Glomerular visceral epithelial cell (primary cell): ENCODE measurements around the gene TECTA.

Source experiments
- DNase-seq: peaks from one replicate; pipeline ENCODE4 v3.0.0-alpha.2; 2016; ENCODE audit errors: extremely low spot score

TECTA gene, protein sequence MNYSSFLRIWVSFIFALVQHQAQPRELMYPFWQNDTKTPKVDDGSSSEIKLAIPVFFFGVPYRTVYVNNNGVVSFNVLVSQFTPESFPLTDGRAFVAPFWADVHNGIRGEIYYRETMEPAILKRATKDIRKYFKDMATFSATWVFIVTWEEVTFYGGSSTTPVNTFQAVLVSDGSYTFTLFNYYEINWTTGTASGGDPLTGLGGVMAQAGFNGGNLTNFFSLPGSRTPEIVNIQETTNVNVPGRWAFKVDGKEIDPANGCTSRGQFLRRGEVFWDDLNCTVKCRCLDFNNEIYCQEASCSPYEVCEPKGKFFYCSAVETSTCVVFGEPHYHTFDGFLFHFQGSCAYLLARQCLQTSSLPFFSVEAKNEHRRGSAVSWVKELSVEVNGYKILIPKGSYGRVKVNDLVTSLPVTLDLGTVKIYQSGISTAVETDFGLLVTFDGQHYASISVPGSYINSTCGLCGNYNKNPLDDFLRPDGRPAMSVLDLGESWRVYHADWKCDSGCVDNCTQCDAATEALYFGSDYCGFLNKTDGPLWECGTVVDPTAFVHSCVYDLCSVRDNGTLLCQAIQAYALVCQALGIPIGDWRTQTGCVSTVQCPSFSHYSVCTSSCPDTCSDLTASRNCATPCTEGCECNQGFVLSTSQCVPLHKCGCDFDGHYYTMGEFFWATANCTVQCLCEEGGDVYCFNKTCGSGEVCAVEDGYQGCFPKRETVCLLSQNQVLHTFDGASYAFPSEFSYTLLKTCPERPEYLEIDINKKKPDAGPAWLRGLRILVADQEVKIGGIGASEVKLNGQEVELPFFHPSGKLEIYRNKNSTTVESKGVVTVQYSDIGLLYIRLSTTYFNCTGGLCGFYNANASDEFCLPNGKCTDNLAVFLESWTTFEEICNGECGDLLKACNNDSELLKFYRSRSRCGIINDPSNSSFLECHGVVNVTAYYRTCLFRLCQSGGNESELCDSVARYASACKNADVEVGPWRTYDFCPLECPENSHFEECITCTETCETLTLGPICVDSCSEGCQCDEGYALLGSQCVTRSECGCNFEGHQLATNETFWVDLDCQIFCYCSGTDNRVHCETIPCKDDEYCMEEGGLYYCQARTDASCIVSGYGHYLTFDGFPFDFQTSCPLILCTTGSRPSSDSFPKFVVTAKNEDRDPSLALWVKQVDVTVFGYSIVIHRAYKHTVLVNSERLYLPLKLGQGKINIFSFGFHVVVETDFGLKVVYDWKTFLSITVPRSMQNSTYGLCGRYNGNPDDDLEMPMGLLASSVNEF (N-terminal part only)

DNA sequence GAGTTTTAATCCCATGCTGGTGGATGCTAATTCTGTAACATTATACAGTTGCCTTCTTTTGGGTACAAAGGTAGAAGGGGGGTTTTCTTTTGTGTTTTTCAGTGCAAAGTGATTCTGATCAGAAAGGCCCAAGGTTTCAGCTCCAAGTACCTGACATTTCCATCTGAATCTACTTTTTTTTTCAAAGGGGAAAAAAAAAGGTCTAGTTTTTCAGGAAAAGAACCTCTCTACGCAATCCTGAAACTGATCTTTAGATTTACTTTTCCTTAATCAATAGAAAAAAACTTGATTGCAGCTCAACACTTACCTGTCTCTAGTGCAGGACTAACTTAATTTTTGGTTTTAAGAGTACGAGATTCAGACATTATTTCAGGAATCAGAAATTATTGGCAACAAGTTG is at the start of gene TECTA:
Gene TECTA (plus strand): TSS at position 301 of the 400 bp plus-strand sequence. CDS start 1,423 bp downstream, outside the sequence.
- DNase-seq, result no peak

DNA sequence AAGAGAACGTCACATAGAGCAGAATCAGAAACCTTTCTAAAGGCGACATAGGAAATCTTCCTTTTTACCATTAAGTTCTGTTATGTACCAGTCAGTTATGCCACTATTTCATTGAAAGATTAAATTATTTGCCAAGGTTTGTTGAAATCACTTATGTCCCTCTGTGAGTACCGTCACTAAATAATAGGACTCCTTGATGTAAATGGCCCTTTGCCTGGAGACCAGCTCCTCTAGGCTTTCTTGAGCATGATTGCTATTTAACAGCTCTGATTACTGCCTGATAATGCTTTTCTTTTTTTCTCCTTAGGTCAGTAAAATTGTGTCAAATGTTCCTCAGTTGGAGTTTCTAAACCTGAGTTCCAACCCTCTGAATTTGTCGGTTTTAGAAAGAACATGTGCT is 47.8 kb upstream of the TECTA start:
- no peak for DNase-seq

DNA sequence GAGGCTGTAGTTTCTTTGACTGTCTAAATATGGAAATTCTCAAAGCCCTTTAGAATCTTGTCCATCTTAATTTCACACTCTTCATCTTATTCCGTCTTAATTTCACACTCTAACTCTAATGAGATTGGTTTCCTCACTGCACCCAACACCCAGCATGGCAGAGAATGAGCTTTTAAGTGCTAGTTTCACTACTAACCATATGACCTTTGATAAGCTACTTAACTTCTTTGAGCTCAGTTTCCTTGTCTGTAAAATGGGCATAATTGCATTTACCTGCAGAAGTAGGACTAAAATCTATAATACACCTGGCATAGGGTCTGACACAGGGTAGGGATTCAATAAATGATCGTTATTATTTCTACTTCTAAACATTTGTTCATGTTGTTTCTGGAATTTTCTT is 46.8 kb upstream of the TECTA start:
- no peak for DNase-seq

DNA sequence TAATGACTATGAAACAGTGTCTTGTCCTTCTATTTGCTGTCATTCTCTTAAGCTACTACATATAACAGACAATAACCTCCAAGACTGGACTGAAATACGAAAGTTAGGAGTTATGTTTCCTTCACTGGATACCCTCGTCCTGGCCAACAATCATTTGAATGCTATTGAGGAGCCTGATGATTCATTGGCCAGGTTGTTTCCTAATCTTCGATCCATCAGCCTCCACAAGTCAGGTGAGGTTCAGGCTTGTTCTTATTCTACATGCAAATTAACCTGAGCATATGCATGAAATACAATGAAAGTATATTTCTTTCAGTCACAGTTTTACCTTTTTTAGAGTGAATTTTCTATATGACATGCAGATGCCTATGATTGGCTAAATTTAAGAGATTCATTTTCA is 46.0 kb upstream of the TECTA start:
- no peak for DNase-seq

DNA sequence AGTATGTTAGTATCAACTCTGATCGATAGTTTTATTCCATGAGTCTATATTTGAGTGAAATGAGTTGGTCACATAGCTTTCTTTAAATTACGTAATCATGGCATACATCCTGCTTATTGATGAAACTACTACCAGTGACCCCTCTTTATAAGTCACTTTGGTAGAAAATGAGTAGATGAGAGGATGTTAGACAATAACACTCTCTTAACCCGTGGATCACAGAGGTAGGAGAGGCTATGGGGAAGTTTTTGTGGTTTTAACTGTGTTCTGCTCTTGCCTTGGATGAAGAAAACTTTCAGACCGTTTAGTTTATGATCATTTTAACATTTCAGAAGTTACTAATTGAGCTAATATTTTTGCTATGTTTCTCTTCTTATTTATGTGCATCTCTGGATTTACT is 43.1 kb upstream of the TECTA start:
- DNase-seq, result no peak

DNA sequence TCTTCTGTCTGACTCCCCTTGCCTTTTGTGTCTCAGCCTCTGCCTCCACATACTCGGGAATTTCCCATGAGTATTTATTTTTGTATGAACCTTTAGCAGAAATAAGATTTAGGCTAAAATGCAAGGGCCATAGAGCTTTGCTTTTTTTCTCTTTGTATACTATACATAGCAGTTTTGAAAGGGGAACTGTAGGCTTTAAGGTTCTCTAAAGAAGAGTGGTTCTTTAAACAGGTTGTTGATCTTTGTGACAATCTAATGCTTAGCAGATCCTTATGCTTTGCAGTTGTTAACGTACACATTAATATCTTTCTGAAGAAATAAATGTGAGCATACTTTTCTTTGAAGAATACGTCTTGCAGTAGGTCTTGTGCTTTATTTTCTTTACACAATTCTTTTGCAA is 42.1 kb upstream of the TECTA start:
- no peak for DNase-seq

DNA sequence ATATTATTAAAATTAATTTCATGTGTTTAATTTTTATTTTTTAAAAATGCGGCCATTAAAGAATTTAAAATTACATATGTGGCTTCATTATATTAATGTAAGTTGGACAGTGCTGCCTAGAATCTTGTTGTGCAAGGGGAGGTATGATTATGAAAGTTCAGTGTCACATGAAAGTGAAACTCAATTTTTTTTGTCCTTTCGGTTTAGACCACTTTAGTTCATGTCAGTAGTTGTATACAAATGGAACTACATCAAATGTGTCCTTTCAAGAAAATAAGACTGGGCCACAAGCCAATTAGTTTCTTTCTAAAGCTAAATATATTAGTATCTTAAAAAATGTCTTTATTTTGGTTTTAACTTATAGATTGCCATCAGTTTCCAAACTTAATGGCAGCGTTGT is 41.4 kb upstream of the TECTA start:
- DNase-seq, result no peak

DNA sequence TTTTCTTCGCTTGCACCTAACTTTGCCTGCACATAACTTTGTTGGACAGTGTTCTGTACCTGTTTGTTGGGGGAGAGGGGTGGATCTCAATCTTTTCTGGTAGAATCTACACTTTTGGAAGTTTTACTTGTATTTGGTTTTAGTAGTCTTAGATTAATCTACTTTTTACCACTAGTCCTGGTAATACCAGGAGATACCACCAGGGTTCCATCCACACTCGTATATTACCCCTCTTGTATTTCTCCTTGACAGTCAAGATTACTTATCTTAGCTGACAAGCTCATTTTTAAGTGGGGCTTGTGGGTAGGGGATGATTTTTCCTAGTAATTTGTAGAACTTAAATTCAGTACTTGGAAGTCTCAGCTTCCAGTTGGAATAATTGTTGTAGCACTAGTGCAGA is 37.3 kb upstream of the TECTA start:
- DNase-seq, result no peak

DNA sequence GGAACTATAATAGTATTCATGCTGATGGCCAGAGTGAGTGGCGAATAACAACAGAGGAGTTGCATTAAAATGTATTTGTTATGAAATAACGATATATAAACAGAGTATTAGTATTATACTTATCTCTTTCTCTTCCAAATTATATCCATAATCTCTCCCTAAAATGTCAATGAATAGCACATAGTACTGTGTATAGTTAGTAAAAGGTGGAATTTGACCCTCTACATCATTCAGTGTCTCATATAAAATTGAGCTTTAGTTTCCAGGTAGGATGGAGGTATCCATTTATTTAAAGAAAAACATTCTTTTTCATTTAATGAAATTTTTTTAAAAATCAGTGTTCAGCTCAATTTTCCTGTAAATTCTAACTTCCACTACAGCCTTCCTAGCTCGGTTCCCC is 34.4 kb upstream of the TECTA start:
- DNase-seq, result no peak

DNA sequence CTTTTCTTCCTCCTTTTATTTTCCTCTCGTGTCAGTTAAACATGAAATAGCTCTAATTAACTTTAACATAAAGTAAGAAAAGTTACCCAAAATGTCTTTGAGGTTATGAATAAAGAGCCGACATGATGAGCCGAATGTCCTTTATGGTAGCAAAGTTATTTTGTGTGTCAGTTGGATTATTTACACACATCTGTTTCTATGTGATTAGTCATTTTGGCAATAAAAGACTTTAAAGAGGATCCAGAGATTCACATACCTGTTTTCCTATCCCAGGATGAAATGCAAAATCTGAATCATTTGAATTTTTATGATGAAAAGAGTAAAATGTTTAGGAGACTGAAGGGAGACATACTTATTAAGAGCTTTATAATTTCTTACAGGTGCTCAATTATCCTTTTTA is 34.0 kb upstream of the TECTA start:
- no peak for DNase-seq

DNA sequence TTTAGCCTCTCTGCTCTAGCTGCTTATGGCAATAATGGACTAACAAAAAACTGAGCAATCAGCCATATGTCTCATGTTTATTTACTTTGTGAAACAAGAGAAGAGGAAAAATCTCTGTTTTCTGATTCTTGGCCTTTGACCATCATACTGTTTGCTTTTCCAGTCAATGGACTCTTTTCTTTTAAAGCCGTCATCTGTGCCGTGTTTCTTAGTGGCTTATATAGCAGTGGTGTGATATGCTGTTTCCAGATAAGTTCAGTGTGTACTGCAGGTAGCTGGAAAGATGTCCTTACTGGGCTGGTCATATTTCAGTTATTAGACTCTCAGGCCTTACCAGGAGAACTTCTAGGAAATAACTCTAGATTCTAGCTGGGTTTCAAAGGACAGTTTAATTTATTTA is 33.6 kb upstream of the TECTA start:
- DNase-seq, result no peak

DNA sequence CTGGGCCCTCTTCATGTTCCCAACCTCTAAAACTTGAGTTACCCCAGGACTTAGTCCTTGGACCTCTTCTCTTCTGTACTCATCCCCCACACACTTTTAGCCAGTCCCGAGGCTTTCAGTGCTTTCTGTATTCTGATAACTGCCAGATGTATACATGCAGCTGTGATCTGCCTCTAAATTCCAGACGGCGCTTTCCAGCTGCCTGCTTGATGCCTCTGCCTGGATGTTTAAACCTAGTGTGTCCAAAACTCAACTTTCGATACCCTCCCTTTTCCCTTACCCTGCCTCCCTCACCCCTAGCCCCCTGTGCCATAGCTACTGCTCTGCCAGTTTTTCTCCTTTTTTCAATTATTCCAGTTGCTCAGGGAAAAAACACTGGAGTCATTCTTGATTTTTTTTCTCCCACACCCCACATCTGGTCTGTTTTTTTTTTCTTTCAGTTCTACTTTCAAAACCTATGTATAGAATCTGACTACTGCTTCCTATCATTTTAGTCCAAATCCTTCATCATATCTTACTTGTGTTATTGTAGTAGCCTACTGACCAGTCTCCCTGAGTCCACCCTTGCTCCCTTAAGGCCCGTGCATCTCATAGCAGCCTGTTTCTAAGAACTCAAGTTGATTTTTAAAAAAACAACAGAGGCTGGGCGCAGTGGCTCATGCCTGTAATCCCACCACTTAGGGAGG is 32.9 kb upstream of the TECTA start:
- no peak for DNase-seq

DNA sequence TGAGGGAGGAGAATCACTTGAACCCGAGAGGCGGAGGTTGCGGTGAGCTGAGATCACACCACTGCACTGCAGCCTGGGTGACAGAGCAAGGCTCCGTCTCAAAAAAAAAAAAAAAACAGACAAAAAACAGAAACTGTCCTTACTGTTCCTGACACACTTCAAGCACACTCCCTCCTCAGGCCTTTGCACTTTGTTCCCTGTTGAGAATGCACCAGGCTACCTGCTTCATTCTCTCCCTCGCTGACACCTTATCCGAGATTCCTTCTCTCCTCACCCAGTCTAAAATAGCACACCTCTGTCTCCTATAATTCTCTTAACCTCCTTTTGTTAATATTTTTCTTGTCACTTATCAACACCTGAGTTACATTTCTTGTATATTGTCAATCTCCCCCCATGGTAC is 32.3 kb upstream of the TECTA start:
- DNase-seq, result no peak

DNA sequence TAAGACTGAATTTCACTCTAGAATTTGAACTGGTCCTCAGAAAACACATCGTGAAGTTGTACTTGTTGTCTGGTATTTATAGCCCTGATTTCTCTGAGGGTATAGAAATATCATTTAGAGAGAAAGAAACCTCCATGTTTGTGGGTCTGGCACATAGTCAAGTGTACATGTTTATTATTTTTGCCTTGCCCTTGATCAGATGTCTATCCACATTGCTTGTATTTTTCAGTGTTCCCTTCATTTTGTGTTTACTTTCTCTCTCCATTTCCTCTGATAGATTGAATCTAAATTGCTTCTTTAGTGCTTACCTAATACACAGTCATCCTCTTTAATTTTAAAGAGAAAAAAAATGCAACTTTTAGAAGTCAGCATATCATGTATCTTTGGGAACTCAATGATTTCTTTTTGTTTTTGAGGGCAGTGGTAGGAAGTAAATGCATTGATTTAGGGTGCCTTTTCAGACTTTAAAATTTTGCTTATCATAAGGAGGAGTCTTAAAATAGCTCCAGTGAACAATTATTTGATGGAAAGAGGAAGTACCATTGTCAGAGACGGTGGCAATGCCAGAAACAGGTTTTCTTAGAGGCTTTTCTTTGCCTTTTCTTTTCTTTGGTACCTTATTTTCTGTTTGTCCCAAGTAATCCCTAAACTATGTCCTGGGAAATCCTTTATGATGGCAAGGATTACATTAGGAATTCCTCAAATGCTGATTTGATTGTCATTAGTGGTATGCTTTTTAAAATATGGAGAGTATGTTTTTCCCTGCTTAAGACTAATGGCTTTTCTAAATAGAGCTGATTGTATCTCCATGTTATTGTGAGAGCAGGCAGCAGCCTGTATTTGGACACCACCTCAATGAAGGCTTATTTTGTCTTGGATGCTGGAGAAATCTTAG is 29.8 kb upstream of the TECTA start:
- no peak for DNase-seq

DNA sequence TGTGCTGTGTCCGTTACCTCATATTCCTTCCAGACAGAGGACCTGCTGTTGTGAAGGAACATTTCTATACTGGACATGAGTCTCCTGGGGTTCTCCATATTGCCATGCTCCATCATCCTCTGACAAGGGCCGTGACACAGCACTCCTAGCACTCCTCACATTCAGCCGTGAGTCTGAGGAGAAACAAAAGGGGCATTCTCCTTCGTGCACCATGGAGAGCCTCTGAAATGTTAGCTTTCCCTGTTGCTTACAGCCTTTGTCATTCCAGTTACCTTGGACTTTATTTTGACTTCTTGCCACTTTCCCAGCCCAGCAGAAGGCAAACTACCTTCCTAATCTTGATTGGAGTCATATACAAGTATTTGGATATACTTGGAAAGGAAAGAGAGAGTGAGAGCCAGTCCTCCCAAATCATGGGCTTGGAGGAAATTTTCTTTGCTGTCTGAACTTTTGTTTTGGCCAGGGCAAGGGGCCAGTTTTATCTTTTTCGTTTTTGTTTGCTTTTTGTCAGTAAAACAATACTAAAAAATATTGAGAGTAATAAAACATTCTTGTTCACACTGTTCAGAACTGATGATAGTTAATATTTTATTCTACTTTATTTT is 29.1 kb upstream of the TECTA start:
- no peak for DNase-seq

DNA sequence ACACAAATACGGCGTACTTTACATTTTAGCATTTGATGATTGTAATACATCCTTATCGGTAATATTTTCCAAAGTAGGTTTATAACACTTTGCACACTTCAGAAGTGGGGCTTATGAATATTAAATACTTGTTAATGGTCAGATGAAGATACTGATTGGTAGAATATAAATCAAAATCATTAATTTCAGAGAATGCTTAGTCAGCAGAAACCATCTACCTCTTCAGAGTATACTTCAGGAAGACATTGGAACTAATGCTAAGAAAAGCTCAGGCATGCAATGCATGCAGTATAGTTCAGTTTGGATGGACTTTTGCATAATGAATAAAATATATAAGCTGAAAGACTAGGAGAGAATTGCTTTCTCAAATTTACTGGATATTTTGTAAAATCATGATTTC is 19.7 kb upstream of the TECTA start:
- DNase-seq, result no peak

DNA sequence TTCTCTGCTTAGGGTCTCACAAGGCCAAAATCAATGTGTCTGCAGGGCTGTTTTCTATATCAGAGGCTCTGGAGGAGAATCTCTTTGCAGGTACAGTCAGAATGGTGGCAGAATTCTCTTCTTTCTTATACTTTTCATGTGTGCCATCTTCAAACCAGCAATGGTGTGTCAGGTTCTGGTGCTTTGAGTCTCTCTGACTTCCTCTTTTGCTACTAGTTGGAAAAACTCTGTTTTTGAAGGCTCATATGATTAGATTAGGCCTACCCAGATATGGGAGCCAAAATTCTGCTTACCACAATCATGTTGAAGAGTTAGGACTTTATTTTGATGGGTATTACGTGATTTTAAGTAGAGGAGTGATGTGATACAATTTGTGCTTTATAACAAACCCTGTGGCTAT is 18.8 kb upstream of the TECTA start:
- DNase-seq, result no peak

DNA sequence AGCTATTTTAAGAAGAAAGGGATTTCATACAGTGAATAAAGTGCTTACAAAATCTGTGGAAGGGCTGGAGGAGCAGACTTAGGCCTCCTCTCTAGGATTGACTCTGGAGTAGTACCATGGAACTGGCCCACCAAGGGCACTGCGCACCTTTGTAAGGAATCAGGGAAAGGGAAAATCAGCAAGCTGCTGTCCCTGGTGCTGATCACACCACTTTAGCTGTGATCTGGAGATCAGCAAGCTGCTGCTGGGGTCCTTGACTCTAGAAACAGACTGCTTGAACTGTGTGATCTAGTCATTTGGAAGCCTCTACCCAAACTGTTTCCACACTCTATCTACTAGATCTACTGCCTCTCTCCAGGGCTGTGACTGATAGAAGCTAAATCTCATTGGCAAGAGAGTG is 18.4 kb upstream of the TECTA start:
- no peak for DNase-seq

DNA sequence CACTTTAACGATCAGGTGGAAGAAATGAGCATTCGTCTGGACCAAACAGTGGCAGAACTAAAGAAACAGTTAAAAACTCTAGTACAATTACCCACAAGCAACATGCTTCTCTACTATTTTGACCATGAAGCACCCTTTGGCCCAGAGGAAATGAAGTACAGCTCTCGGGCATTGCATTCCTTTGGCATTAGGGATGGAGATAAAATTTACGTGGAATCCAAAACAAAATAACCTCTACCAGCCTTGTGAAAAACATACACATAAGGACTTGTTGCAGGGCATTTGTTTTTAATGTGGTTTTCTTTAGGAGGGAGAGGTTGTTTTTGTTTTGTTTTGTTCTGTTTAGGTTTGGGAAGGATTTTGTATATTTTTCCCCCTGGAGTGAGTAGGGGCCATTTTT is 14.2 kb upstream of the TECTA start:
- no peak for DNase-seq

DNA sequence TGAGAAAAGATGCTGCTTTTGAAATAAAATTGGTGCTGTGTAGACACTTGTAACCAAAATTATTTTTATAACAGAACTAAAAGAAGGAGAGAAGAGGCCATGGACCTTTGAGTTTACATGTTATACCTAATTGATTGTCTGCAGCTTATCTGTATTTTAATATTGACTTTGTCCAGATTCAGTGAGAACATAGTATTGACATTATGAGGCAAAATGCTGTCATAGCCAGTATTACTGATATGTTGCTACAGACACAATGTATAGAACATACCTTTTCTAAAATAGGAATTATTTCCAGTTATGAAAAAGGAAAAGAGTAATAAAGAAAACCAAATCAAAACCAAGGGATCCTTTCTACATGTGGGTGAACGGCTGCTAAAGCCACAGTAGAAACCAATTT is 11.5 kb upstream of the TECTA start:
- DNase-seq, result no peak
